Right hindlimb (tissue), 1 donor: ENCODE data around the gene TLK2.
"Not testable (repeated sequence)": the region's sequence is repeated elsewhere in the genome, so short reads cannot be mapped to it uniquely, and the experiment has no call there.

Experiments used
- DNase-seq: peaks from one replicate; pipeline ENCODE4 v3.0.0-alpha.2; 2018

The TLK2 gene

GRCh38 chr17:62611292-62611691 is 132.7 kb downstream of the TLK2 start:
- DNase-seq = no peak

- no peak for DNase-seq
Observed at GRCh38 chr17:62611728-62612127, 133.1 kb downstream of the TLK2 start.

- DNase-seq = not testable (repeated sequence)
Observed at GRCh38 chr17:62612289-62612688, 133.7 kb downstream of the TLK2 start.

- not testable (repeated sequence) for DNase-seq
Observed at GRCh38 chr17:62613095-62613494, 134.5 kb downstream of the TLK2 start.

- peak; percentile 87 for DNase-seq
Observed at GRCh38 chr17:62614142-62614541, 135.5 kb downstream of the TLK2 start.

- DNase-seq = no peak
Observed at GRCh38 chr17:62615503-62615902, 136.9 kb downstream of the TLK2 start.

- peak; percentile 59 for DNase-seq
Observed at GRCh38 chr17:62616993-62617893, 138.6 kb downstream of the TLK2 start.

- DNase-seq = peak; percentile 68
Observed at GRCh38 chr17:62617894-62618472, 139.4 kb downstream of the TLK2 start.

GRCh38 chr17:62618647-62619416 is 140.2 kb downstream of the TLK2 start:
- DNase-seq = peak; percentile 75

GRCh38 chr17:62619417-62620155 is 141.0 kb downstream of the TLK2 start:
- DNase-seq = peak; percentile 66

GRCh38 chr17:62621223-62621622 is 142.6 kb downstream of the TLK2 start:
- DNase-seq = no peak

- DNase-seq = no peak
Observed at GRCh38 chr17:62625184-62625869, 146.7 kb downstream of the TLK2 start.

- DNase-seq = no peak
Observed at GRCh38 chr17:62625870-62626200, 147.2 kb downstream of the TLK2 start.

GRCh38 chr17:62626719-62627218 is 148.1 kb downstream of the TLK2 start:
- peak; percentile 92 for DNase-seq

GRCh38 chr17:62627219-62627903 is 148.7 kb downstream of the TLK2 start, which contains the start of gene MRC2:
Gene MRC2 (plus strand): TSS chr17:62627670. CDS start chr17:62627803, 133 bp downstream.
- peak; percentile 92 for DNase-seq

- DNase-seq = peak; percentile 88
Observed at GRCh38 chr17:62627904-62628633, 149.4 kb downstream of the TLK2 start.

- peak; percentile 74 for DNase-seq
Observed at GRCh38 chr17:62628831-62629555, 150.4 kb downstream of the TLK2 start.

- no peak for DNase-seq
Observed at GRCh38 chr17:62629556-62630364, 151.1 kb downstream of the TLK2 start.
